Measurements from ENCODE around the gene PLEKHS1.

DNA sequence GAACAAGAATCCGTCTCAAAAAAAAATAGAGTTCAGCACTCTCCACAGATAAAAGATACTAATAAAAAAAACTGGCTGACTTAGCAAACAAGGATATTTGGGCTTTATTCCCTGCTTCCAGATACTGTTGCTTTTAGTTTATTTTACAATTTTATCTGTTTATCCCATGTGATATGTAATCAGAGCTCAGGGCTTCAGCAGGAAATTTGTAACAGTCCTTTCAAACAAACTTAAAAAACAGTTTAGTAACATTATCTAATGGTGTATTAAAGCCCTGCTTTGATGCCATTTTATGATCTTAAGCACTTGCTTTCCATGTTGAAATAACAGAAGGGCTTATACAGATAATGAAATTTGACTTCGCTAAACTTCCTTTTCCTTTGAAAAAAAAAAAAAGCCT lies 74.3 kb downstream of the PLEKHS1 start:
- TF ChIP-seq POLR2A (IDR thresholded peaks at IDR 0.05; ENCODE audit: low read depth, low read length) (no peak), POLR2AphosphoS5 (IDR thresholded peaks at IDR 0.05; ENCODE audit: low read depth, low read length) (no peak), TAF1 (IDR thresholded peaks at IDR 0.05; ENCODE audit: borderline replicate concordance, low read depth, low read length) (no peak)

All from GM12892 (cell line).